CD4-positive, alpha-beta T cell treated with Interleukin-10 for 1 hour (primary cell): ENCODE measurements around the gene RHPN2.

Experiments used
- DNase-seq: peaks from one replicate; pipeline ENCODE4 v3.0.0-alpha.2; 2020

Gene RHPN2

GRCh38 chr19:33064792-33065550 is at the start of gene RHPN2:
TSS of gene RHPN2 (minus strand) at chr19:33064888. CDS start at chr19:33064852, 36 bp downstream.
- peak; percentile 46 for DNase-seq

- no peak for DNase-seq
These were observed 49.6 kb upstream of the RHPN2 start for GRCh38 chr19:33114312-33114711.

GRCh38 chr19:33111587-33111986 is 46.9 kb upstream of the RHPN2 start:
- DNase-seq = no peak

GRCh38 chr19:33110137-33110910 is 45.6 kb upstream of the RHPN2 start:
- DNase-seq = no peak

GRCh38 chr19:33108161-33108560 is 43.5 kb upstream of the RHPN2 start:
- no peak for DNase-seq

GRCh38 chr19:33102893-33103292 is 38.2 kb upstream of the RHPN2 start:
- no peak for DNase-seq

GRCh38 chr19:33100894-33101644 is 36.4 kb upstream of the RHPN2 start:
- DNase-seq = no peak

GRCh38 chr19:33098055-33098534 is 33.4 kb upstream of the RHPN2 start:
- no peak for DNase-seq

- no peak for DNase-seq
These were observed 31.3 kb upstream of the RHPN2 start for GRCh38 chr19:33096005-33096404.

- no peak for DNase-seq
These were observed 29.9 kb upstream of the RHPN2 start for GRCh38 chr19:33094436-33095067.

- no peak for DNase-seq
These were observed 28.9 kb upstream of the RHPN2 start for GRCh38 chr19:33093420-33094210.

GRCh38 chr19:33090179-33090578 is 25.5 kb upstream of the RHPN2 start:
- DNase-seq = no peak

- DNase-seq = no peak
These were observed 24.3 kb upstream of the RHPN2 start for GRCh38 chr19:33089010-33089409.

GRCh38 chr19:33086955-33087354 is 22.3 kb upstream of the RHPN2 start:
- DNase-seq = no peak

- no peak for DNase-seq
These were observed 21.0 kb upstream of the RHPN2 start for GRCh38 chr19:33085570-33086128.

- peak; percentile 89 for DNase-seq
These were observed 16.3 kb upstream of the RHPN2 start, which contains the start of gene GPATCH1 for GRCh38 chr19:33080761-33081681. TSS of gene GPATCH1 (plus strand) at chr19:33081181. CDS start at chr19:33081194, 13 bp downstream.

- DNase-seq = no peak
These were observed 10.8 kb upstream of the RHPN2 start for GRCh38 chr19:33075519-33075918.

GRCh38 chr19:33071887-33072286 is 7.2 kb upstream of the RHPN2 start:
- no peak for DNase-seq

GRCh38 chr19:33067121-33067520 is 2.4 kb upstream of the RHPN2 start:
- DNase-seq = no peak

- DNase-seq = no peak
These were observed 1.9 kb upstream of the RHPN2 start for GRCh38 chr19:33066543-33066942.

- DNase-seq = peak; percentile 12
These were observed 263 bp downstream of the RHPN2 start for GRCh38 chr19:33064458-33064791.
